Keratinocyte (primary cell): ENCODE data around the gene STXBP1.

Experiments used
- EZH2 ChIP-seq: IDR thresholded peaks from one replicate; pipeline ENCODE4 v1.6.1; 2012; ENCODE audit warnings: inconsistent platforms, mild to moderate bottlenecking, low read length, moderate library complexity
- TF ChIP-seq, protein P1 (sequence below), 3 experiments: IDR thresholded peaks in 1 of 3; conservative IDR thresholded peaks in 1 of 3; optimal IDR thresholded peaks in 1 of 3; 2 replicates in 2 of 3; 3 replicates in 1 of 3; pipeline versions ENCODE3 to v1.5.1; 2011; ENCODE audit warnings: low read length in 3 of 3, mild to moderate bottlenecking in 3 of 3, moderate library complexity in 2 of 3, control low read depth in 1 of 3, inconsistent platforms in 1 of 3; ENCODE audit not compliant: insufficient read depth in 2 of 3; ENCODE audit errors: extremely low read depth in 1 of 3

DNA sequence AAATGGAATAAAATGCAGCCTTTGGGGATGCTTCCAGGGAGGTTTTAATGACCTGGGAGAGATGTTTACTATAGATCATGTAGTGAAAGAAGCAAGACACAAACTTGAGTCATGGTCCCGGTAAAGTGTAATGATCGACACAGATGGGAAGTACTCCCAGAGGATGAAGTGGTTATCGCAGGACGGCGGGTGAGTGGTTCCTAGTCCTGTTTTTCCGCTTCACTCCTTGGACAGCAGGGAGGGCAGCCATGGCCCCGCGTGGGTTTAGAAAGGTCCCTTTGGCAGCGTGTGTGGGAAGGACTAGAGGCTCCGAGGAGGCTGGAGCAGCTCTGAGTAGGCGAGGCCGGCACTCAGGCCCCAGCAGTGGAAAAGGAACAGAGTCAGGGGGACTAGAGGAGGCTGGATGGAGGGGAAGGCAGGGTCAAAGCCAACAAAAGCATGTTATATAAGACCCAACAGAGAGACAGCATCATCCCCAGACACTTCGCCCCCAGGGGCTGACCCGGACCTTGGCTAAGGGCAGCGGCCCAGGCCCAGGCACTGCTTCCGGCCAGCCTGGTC is 49.2 kb upstream of the STXBP1 start:
- TF ChIP-seq EZH2: no peak
- TF ChIP-seq, protein P1, sequence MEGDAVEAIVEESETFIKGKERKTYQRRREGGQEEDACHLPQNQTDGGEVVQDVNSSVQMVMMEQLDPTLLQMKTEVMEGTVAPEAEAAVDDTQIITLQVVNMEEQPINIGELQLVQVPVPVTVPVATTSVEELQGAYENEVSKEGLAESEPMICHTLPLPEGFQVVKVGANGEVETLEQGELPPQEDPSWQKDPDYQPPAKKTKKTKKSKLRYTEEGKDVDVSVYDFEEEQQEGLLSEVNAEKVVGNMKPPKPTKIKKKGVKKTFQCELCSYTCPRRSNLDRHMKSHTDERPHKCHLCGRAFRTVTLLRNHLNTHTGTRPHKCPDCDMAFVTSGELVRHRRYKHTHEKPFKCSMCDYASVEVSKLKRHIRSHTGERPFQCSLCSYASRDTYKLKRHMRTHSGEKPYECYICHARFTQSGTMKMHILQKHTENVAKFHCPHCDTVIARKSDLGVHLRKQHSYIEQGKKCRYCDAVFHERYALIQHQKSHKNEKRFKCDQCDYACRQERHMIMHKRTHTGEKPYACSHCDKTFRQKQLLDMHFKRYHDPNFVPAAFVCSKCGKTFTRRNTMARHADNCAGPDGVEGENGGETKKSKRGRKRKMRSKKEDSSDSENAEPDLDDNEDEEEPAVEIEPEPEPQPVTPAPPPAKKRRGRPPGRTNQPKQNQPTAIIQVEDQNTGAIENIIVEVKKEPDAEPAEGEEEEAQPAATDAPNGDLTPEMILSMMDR (optimal IDR thresholded peaks at IDR 0.05 in 1 of 3, IDR thresholded peaks at IDR 0.05 in 1 of 3, conservative IDR thresholded peaks at IDR 0.05 in 1 of 3; ENCODE audit: extremely low read depth in 1 of 3, insufficient read depth in 2 of 3, low read length in 3 of 3): no peak
